HG02798 (cell line): ENCODE data around the gene MLXIPL.
"Not testable (repeated sequence)": the region's sequence is repeated elsewhere in the genome, so short reads cannot be mapped to it uniquely, and the experiment has no call there.

Experiments used
- ATAC-seq: cut with Tn5 transposase; IDR thresholded peaks from one replicate; pipeline ENCODE4 v1.9.1; 2021; ENCODE audit warnings: mild to moderate bottlenecking; ENCODE audit not compliant: unreplicated experiment, poor library complexity

MLXIPL gene

GRCh38 chr7:73646785-73647724 is 22.7 kb upstream of the MLXIPL start:
- ATAC-seq: no peak

- no peak for ATAC-seq
Measured at GRCh38 chr7:73645643-73646174, 21.4 kb upstream of the MLXIPL start.

GRCh38 chr7:73644688-73645286 is 20.5 kb upstream of the MLXIPL start:
- no peak for ATAC-seq

DNA sequence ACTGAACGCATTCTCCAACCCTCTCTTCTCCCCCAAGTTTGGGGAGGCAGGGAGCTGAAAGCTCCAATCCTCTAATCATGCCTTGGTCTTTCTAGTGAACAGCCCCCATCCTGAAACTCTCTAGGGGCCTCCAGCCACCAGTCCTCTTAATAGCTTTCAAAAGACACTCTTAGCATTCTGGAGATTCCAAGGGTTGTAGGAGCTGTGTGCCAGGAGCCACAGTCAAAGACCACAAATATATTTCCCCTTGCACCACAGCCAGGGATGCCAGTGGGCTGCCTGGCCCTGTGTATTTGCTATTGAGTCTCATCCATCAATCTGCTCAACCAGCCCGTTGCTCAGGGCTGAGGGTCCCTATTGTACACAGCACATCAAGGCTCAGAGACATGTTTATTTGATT is 18.5 kb upstream of the MLXIPL start:
- no peak for ATAC-seq

GRCh38 chr7:73638911-73639310 is 14.6 kb upstream of the MLXIPL start:
- ATAC-seq: no peak

DNA sequence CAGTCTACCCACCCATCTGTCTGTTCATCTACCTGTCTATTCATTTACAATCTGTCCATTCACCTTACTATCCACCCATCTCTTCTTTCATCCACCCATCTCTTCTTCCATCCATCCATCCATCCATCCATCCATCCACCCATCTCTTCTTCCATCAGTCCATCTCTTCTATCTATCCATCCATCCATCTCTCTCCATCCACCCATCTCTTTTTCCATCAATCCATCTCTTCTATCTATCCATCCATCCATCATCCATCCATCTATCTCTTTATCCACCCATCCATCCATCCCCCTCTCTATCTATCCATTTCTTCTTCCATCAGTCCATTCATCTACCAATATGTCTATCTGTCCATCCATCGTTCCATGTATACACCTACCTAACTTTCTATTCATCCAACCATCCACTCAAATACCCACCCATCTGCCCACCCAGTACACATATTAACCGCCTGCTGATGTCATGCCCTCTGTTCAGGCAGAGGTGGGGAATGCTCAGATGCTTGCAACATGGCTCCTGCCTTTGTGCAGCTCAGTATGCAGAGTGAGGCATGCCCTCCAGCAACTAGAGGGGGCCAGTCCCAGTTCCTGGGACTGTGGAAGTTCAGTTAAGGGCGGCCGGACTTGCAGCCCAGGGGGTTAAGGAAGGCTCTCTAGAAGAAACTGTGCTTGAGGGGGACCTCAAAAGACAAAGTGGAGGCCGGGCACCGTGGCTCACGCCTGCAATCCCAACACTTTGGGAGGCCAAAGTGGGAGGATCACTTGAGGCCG is 11.3 kb upstream of the MLXIPL start:
- no peak for ATAC-seq

- no peak for ATAC-seq
Measured at GRCh38 chr7:73633844-73634243, 9.5 kb upstream of the MLXIPL start.

DNA sequence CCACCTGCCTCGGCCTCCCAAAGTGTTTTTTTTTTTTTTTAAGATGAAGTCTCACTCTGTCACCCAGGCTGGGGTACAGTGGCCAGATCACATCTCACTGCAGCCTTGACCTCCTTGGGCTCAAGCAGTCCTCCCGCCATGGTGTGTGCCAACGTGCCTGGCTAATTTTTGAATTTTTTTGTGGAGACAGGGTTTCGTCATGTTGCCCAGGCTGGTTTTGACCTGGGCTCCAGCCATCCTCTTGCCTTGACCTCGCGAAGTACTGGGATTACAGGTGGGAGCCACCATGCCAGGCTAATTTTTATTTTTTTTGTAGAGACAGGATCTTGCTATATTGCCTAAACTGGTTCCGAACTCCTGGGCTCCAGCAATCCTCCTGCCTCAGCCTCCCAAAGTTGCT is 9.0 kb upstream of the MLXIPL start:
- ATAC-seq: no peak

DNA sequence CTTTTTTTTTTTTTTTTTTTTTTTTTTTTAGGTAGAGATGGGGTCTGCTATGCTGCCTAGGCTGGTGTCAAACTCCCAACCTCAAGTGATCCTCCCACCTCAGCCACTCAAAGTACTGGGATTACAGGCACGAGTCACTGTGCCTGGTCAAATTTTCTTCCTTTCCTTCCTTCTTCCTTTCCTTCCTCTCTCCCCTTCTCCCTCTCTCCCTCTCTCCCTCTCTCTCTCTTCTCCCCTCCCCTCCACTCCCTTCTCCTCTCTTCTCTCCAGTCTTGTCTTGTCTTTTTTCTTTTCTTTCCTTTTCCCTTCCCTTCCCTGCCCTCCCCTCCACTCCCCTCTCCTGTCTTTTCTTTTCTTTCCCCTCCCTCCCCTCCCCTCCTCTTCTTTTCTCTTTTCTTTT is 7.2 kb upstream of the MLXIPL start:
- no peak for ATAC-seq

DNA sequence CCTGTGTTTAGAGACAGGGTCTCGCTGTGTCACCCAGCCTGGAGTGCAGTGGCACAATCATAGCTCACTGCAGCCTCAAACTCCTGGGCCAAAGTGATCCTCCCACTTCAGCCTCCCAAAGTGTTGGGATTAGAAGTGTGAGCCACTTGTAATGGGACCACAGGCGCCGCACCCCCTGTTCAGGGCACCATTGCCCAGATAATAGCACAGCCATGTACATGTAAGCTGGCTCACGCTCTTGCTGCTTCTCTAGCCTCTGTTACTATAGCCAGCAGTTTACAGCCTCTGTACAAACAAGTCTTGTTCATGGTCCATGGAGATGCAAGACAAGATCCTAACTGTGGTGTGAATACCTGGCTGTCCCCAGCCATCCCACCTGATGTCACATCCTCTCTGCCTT is 4.2 kb upstream of the MLXIPL start:
- ATAC-seq: no peak

- ATAC-seq: no peak
Measured at GRCh38 chr7:73626814-73627213, 2.5 kb upstream of the MLXIPL start.

- no peak for ATAC-seq
Measured at GRCh38 chr7:73625276-73625675, 954 bp upstream of the MLXIPL start.

DNA sequence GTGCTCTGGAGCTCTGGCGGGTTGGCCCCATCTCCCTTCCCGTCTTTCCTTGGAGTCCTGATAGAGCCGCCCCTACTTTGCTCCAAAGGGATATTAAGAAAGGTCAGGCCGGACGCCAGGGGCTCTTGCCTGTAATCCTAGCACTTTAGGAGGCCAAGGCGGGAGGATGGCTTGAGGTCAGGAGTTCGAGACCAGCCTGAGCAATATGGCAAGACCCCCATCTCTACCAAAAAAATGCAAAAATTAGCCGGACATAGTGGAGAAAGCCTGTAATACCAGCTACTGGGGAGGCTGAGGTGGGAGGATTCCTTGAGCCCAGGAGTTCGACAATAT is 313 bp upstream of the MLXIPL start:
- ATAC-seq: no peak

- ATAC-seq: no peak
Measured at GRCh38 chr7:73622909-73623797, 1.2 kb downstream of the MLXIPL start.

DNA sequence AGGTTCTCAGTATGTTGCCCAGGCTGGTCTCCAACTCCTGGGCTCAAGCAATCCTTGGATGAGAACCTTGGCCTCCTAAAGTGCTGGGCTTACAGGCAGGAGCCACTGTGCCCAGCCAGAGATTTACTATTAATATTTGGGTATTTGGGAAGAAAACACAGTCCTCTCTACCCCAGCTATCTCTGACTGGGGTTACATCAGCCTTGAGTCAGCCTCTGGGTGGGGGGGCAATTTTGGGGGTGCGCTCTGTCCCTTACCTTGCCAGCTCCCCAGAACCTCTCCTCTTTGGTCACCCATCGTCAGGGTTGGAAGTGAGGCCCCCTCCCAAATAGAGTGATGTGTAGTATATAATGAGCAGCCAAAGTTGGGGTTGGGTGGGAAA is 1.8 kb downstream of the MLXIPL start:
- no peak for ATAC-seq

DNA sequence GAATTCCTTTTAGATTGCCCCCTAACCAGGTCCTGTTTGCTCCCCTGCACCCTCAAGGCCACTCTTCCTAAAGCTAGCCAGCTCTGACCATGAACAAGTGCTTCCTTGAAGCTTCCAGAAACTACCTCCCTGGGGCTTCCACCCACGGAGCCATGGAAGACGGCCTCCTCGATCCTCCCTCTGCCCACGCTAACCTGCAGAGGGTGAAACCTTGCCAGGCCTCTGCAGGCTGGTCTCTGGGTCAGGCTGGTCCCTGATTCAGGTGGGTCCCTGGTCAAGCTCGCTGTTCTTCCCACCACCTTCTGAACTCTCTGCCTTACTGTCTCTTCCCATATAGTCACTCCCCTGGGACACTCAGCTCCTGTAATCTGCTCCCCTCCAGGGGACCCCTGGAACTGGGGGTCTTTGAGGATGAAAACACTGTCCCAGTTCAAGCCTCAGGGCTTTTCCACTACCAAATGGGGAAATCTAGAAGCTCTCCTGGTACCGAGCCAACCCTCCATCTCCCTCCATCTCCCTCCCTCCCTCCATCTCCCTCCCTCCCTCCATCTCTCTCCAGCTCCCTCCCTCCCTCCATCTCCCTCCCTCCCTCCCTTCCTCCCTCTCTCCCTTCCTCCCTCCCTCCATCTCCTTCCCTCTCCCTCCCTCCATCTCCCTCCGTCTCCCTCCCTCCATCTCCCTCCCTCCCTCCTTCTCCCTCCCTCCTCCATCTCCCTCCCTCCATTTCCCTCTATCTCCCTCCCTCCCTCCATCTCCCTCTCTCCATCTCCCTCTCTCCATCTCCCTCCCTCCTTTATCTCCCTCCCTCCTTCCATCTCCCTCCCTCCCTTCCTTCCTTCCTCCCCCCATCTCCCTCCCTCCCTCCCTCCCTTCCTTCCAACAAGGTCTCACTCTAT is 2.9 kb downstream of the MLXIPL start:
- no peak for ATAC-seq

DNA sequence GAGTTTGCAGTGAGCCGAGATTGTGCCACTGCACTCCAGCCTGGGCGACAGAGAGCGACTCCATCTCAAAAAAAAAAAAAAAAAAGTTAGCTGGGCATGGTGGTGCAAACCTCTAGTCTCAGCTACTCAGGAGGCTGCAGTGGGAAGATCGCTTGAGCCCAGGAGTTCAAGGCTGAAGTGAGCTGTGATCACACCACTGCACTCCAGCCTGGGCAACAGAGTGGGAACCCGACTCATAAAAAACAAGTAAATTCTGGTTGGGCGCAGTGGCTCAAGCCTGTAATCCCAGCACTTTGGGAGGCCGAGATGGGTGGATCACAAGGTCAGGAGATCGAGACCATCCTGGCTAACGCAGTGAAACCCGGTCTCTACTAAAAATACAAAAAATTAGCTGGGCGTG is 4.9 kb downstream of the MLXIPL start:
- not testable (repeated sequence) for ATAC-seq

GRCh38 chr7:73618538-73618937 is 5.8 kb downstream of the MLXIPL start:
- ATAC-seq: no peak

DNA sequence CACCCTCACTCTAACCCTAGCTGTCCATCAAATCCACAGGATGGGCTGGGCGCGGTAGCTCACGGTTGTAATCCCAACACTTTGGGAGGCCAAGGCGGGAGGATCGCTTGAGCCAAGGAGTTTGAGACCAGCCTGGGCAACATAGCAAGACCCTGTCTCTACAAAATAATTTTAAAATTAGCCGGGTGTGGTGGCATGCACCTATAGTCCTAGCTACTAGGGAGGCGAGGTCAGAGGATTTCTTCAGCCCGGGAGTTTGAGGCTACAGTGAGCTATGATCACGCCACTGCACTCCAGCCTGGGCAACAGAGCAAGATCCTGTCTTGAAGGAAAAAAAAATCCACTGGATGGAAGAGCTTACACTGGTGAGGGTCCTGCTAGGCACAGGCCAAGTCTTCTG is 6.8 kb downstream of the MLXIPL start:
- not testable (repeated sequence) for ATAC-seq
